ENCODE data around the gene CCL20.
A peak's percentile ranks its signal among the peaks of the same experiment; 100 is the strongest.
"Not testable (repeated sequence)": the region's sequence is repeated elsewhere in the genome, so short reads cannot be mapped to it uniquely, and the experiment has no call there.

The CCL20 gene

GRCh38 chr2:227813562-227814353 is at the start of gene CCL20:
CCL20 (plus strand) TSS chr2:227813842; CDS start chr2:227813912, 70 bp downstream.
- no peak for DNase-seq (ENCODE audit: extremely low read depth in 1 of 2, low read depth in 1 of 2)

- no peak for DNase-seq (ENCODE audit: extremely low read depth in 1 of 2, low read depth in 1 of 2)
Observed at GRCh38 chr2:227765788-227766372, 47.8 kb upstream of the CCL20 start.

- peak; percentile 19 to 23 for DNase-seq (ENCODE audit: extremely low read depth in 1 of 2, low read depth in 1 of 2)
Observed at GRCh38 chr2:227766373-227766883, 47.2 kb upstream of the CCL20 start.

- no peak for DNase-seq (ENCODE audit: extremely low read depth in 1 of 2, low read depth in 1 of 2)
Observed at GRCh38 chr2:227767830-227768229, 45.8 kb upstream of the CCL20 start.

- DNase-seq (ENCODE audit: extremely low read depth in 1 of 2, low read depth in 1 of 2), result no peak
Observed at GRCh38 chr2:227772197-227772661, 41.4 kb upstream of the CCL20 start.

GRCh38 chr2:227772932-227773331 is 40.7 kb upstream of the CCL20 start:
- DNase-seq (ENCODE audit: extremely low read depth in 1 of 2, low read depth in 1 of 2), result no peak

GRCh38 chr2:227774011-227774624 is 39.5 kb upstream of the CCL20 start:
- no peak for DNase-seq (ENCODE audit: extremely low read depth in 1 of 2, low read depth in 1 of 2)

- DNase-seq (ENCODE audit: extremely low read depth in 1 of 2, low read depth in 1 of 2), result no peak
Observed at GRCh38 chr2:227774895-227775842, 38.5 kb upstream of the CCL20 start.

GRCh38 chr2:227780981-227781615 is 32.5 kb upstream of the CCL20 start:
- no peak for DNase-seq (ENCODE audit: extremely low read depth in 1 of 2, low read depth in 1 of 2)

- DNase-seq (ENCODE audit: extremely low read depth in 1 of 2, low read depth in 1 of 2), result no peak
Observed at GRCh38 chr2:227781841-227782240, 31.8 kb upstream of the CCL20 start.

- no peak for DNase-seq (ENCODE audit: extremely low read depth in 1 of 2, low read depth in 1 of 2)
Observed at GRCh38 chr2:227782804-227783203, 30.8 kb upstream of the CCL20 start.

GRCh38 chr2:227783404-227784138 is 30.1 kb upstream of the CCL20 start:
- no peak for DNase-seq (ENCODE audit: extremely low read depth in 1 of 2, low read depth in 1 of 2)

- no peak for DNase-seq (ENCODE audit: extremely low read depth in 1 of 2, low read depth in 1 of 2)
Observed at GRCh38 chr2:227785293-227785692, 28.3 kb upstream of the CCL20 start.

- DNase-seq (ENCODE audit: extremely low read depth in 1 of 2, low read depth in 1 of 2), result no peak
Observed at GRCh38 chr2:227788561-227789018, 25.1 kb upstream of the CCL20 start.

GRCh38 chr2:227789803-227790202 is 23.8 kb upstream of the CCL20 start:
- no peak for DNase-seq (ENCODE audit: extremely low read depth in 1 of 2, low read depth in 1 of 2)

- no peak for DNase-seq (ENCODE audit: extremely low read depth in 1 of 2, low read depth in 1 of 2)
Observed at GRCh38 chr2:227793148-227793712, 20.4 kb upstream of the CCL20 start.

- no peak for DNase-seq (ENCODE audit: extremely low read depth in 1 of 2, low read depth in 1 of 2)
Observed at GRCh38 chr2:227796045-227796711, 17.5 kb upstream of the CCL20 start.

- DNase-seq (ENCODE audit: extremely low read depth in 1 of 2, low read depth in 1 of 2), result not testable (repeated sequence)
Observed at GRCh38 chr2:227796768-227797167, 16.9 kb upstream of the CCL20 start.

Measured in stimulated activated CD8-positive, alpha-beta memory T cell treated with anti-CD3 and anti-CD28 coated beads, Interleukin-7, amount 100 ng/mL, for 48 hours (primary cell).